CD8-positive, alpha-beta memory T cell (primary cell): ENCODE measurements around the gene ABCE1. TPM values are rescaled to one million over a fixed set of nuclear protein-coding genes. Genes with fewer than 3 reads are reported as not detected.

Source experiments
- CTCF ChIA-PET: fragments of 350-600 bp; sonication (Branson Sonifier 250); formaldehyde crosslinking; loops from one replicate; lab custom pipeline; 2021; ENCODE audit warnings: antibody characterized with exemption; lab: Charles Lee
- POLR2A ChIA-PET: fragments of 350-600 bp; sonication (Branson Sonifier 250); formaldehyde crosslinking; loops from one replicate; lab custom pipeline; 2021; ENCODE audit warnings: antibody characterized with exemption; lab: Charles Lee
- DNase-seq, 5 donors: peaks; one replicate each; pipeline versions ENCODE4 v3.0.0 to v3.0.0-alpha.2; 2020 to 2022; ENCODE audit warnings: mixed read lengths in 1 of 5
- H3K27ac ChIP-seq: one replicate; pipeline ENCODE4 v1.7.0; 2013; ENCODE audit warnings: low read depth, mild to moderate bottlenecking, low read length, moderate library complexity
- H3K27me3 ChIP-seq: 2 replicates; pipeline ENCODE4 v1.7.0; 2013; ENCODE audit warnings: low read length, mild to moderate bottlenecking; ENCODE audit not compliant: insufficient read depth, poor library complexity, severe bottlenecking
- H3K36me3 ChIP-seq: 2 replicates; pipeline ENCODE4 v1.7.0; 2013; ENCODE audit warnings: mild to moderate bottlenecking, low read length, moderate library complexity; ENCODE audit not compliant: insufficient read depth
- H3K4me1 ChIP-seq: 2 replicates; pipeline ENCODE4 v1.7.0; 2013; ENCODE audit warnings: mild to moderate bottlenecking, low read length, moderate library complexity; ENCODE audit not compliant: insufficient read depth
- H3K4me3 ChIP-seq: 2 replicates; pipeline ENCODE4 v1.7.0; 2013; ENCODE audit warnings: mild to moderate bottlenecking, low read length
- H3K9me3 ChIP-seq: 2 replicates; pipeline ENCODE4 v1.7.0; 2013; ENCODE audit warnings: mild to moderate bottlenecking, low read length
- H3K27ac Mint-ChIP-seq, 8 donors: one replicate each; pipeline ENCODE4 v1.8.0; 2020 to 2021; ENCODE audit warnings: mixed read lengths in 8 of 8, mild to moderate bottlenecking in 6 of 8, inconsistent platforms in 3 of 8, moderate library complexity in 3 of 8
- H3K27me3 Mint-ChIP-seq, 2 donors: one replicate each; pipeline ENCODE4 v1.8.0; 2020 to 2021; ENCODE audit warnings: mixed read lengths in 2 of 2, mild to moderate bottlenecking in 1 of 2, moderate library complexity in 1 of 2
- H3K36me3 Mint-ChIP-seq, 3 donors: one replicate each; pipeline ENCODE4 v1.8.0; 2020 to 2021; ENCODE audit warnings: mixed read lengths in 3 of 3, inconsistent platforms in 1 of 3, mild to moderate bottlenecking in 1 of 3
- H3K4me1 Mint-ChIP-seq, 3 donors: one replicate each; pipeline ENCODE4 v1.8.0; 2020 to 2021; ENCODE audit warnings: mixed read lengths in 3 of 3, inconsistent platforms in 1 of 3, mild to moderate bottlenecking in 1 of 3
- H3K4me3 Mint-ChIP-seq, 7 donors: one replicate each; pipeline ENCODE4 v1.8.0; 2020 to 2021; ENCODE audit warnings: mixed read lengths in 7 of 7, mild to moderate bottlenecking in 6 of 7, moderate library complexity in 4 of 7, inconsistent platforms in 2 of 7
- H3K9me3 Mint-ChIP-seq, 5 donors: one replicate each; pipeline ENCODE4 v1.8.0; 2020 to 2022; ENCODE audit warnings: mixed read lengths in 5 of 5, mild to moderate bottlenecking in 3 of 5, moderate library complexity in 2 of 5, inconsistent platforms in 1 of 5
- polyA plus RNA-seq: library from polyadenylated mRNA; unstranded; fragments of 300-500 nt; fragmentation: Illumina TruSeq; gene quantifications from one replicate; pipeline ENCODE4 v1.2.3, GENCODE V29; 2021
- total RNA-seq, 2 experiments: library from RNA; stranded (reverse); gene quantifications; one replicate each; pipeline ENCODE4 v1.2.3, GENCODE V29; 2021

The ABCE1 gene
- total and polyA plus RNA-seq, 3 experiments from 2014 or later: 59.7 to 179 (median 170) TPM

- Histone ChIP-seq H3K4me1 (peaks cover under 1% of the 10 kb centered on the region), H3K4me3 (no peak overlapping the region), H3K36me3 (peaks cover 18% of the 10 kb centered on the region), H3K9me3 (no peaks in the 10 kb centered on the region), H3K27me3 (no peaks in the 10 kb centered on the region), H3K27ac (no peak overlapping the region)
- Mint-ChIP-seq H3K4me3 (no peak overlapping the region), H3K9me3 (no peaks in the 10 kb centered on the region), H3K27ac (peak overlapping the region in 7 of 8 donors; percentile 3 to 84 (median 67)), H3K27me3 (no peaks in the 10 kb centered on the region), H3K36me3 (peaks cover 7 to 71% (median 27%) of the 10 kb centered on the region in 3 donors), H3K4me1 (peaks cover 37 to 58% (median 56%) of the 10 kb centered on the region in 3 donors)
- ChIA-PET POLR2A (no interaction called here), CTCF (no interaction called here)
- DNase-seq: no peak
Observed at GRCh38 chr4:145170223-145170622, 72.1 kb downstream of the ABCE1 start.

- Histone ChIP-seq H3K4me1 (peaks cover 17% of the 10 kb centered on the region), H3K27me3 (no peaks in the 10 kb centered on the region), H3K9me3 (no peaks in the 10 kb centered on the region), H3K4me3 (no peak overlapping the region), H3K36me3 (peaks cover 18% of the 10 kb centered on the region), H3K27ac (no peak overlapping the region)
- Mint-ChIP-seq H3K36me3 (peaks cover 7 to 59% (median 27%) of the 10 kb centered on the region in 3 donors), H3K27me3 (no peaks in the 10 kb centered on the region), H3K27ac (peak overlapping the region in 4 of 8 donors; percentile 21 to 78 (median 61)), H3K4me1 (peaks cover 38 to 72% (median 71%) of the 10 kb centered on the region in 3 donors), H3K9me3 (no peaks in the 10 kb centered on the region), H3K4me3 (peak overlapping the region in 2 of 7 donors; percentile 22 to 29)
- CTCF ChIA-PET: no interaction called here
- POLR2A ChIA-PET: no interaction called here
- no peak for DNase-seq
Observed at GRCh38 chr4:145171911-145172310, 73.8 kb downstream of the ABCE1 start.

- Histone ChIP-seq H3K9me3 (no peaks in the 10 kb centered on the region), H3K4me1 (peaks cover 35% of the 10 kb centered on the region), H3K27me3 (no peaks in the 10 kb centered on the region), H3K4me3 (peak overlapping the region; percentile 82), H3K36me3 (peaks cover 8% of the 10 kb centered on the region), H3K27ac (peak overlapping the region; percentile 90)
- no peaks in the 10 kb centered on the region for H3K9me3 Mint-ChIP-seq
- POLR2A ChIA-PET: interaction anchor here (3.2 kb wide), 1 partner anchor 78 kb away, joined by 18 read pairs; the partner anchor contains the start of genes ABCE1 and ANAPC10
- CTCF ChIA-PET: interaction anchor here (1.4 kb wide), 1 partner anchor 9 kb away, joined by 3 read pairs; no protein-coding TSS in a partner anchor
- peaks cover 51 to 73% (median 71%) of the 10 kb centered on the region in 3 donors for H3K4me1 Mint-ChIP-seq
- peaks cover 0 to 4% of the 10 kb centered on the region in 2 donors for H3K27me3 Mint-ChIP-seq
- H3K4me3 Mint-ChIP-seq: peak overlapping the region; percentile 89 to 98 (median 94)
- DNase-seq: peak in 2 of 5 donors; percentile 6 to 11
- peak overlapping the region; percentile 92 to 99 (median 98) for H3K27ac Mint-ChIP-seq
- peaks cover 7 to 39% (median 15%) of the 10 kb centered on the region in 3 donors for H3K36me3 Mint-ChIP-seq
Observed at GRCh38 chr4:145176641-145177432, 78.7 kb downstream of the ABCE1 start.

GRCh38 chr4:145177511-145177905 lies 79.4 kb downstream of the ABCE1 start:
- Mint-ChIP-seq H3K27me3 (peaks cover 0 to 4% of the 10 kb centered on the region in 2 donors), H3K4me3 (peak overlapping the region; percentile 89 to 98 (median 94)), H3K4me1 (peaks cover 49 to 74% (median 69%) of the 10 kb centered on the region in 3 donors), H3K9me3 (no peaks in the 10 kb centered on the region), H3K27ac (peak overlapping the region; percentile 92 to 99 (median 98)), H3K36me3 (peaks cover 7 to 34% (median 12%) of the 10 kb centered on the region in 3 donors)
- peaks cover 3% of the 10 kb centered on the region for H3K36me3 ChIP-seq
- no peaks in the 10 kb centered on the region for H3K27me3 ChIP-seq
- peak overlapping the region; percentile 82 for H3K4me3 ChIP-seq
- no peaks in the 10 kb centered on the region for H3K9me3 ChIP-seq
- H3K27ac ChIP-seq: peak overlapping the region; percentile 90
- POLR2A ChIA-PET: interaction anchor here (0.7 to 3.2 kb wide), 2 partner anchors 10 to 79 kb away, joined by 3 to 18 read pairs; partner anchors contain the start of genes ABCE1 and ANAPC10
- H3K4me1 ChIP-seq: peaks cover 35% of the 10 kb centered on the region
- no peak for DNase-seq
- CTCF ChIA-PET: interaction anchor here (1.4 kb wide), 1 partner anchor 10 kb away, joined by 3 read pairs; no protein-coding TSS in a partner anchor

GRCh38 chr4:145177906-145178538 lies 79.9 kb downstream of the ABCE1 start:
- POLR2A ChIA-PET: interaction anchor here (0.7 to 3.2 kb wide), 3 partner anchors 10 to 442 kb away, joined by 3 to 18 read pairs (median 5); partner anchors contain the start of genes ABCE1 and ANAPC10
- H3K36me3 Mint-ChIP-seq: peaks cover 7 to 30% (median 11%) of the 10 kb centered on the region in 3 donors
- peak overlapping the region; percentile 90 for H3K27ac ChIP-seq
- peak overlapping the region; percentile 92 to 99 (median 98) for H3K27ac Mint-ChIP-seq
- CTCF ChIA-PET: interaction anchor here (1.4 kb wide), 1 partner anchor 11 kb away, joined by 3 read pairs; no protein-coding TSS in a partner anchor
- peak overlapping the region; percentile 89 to 98 (median 94) for H3K4me3 Mint-ChIP-seq
- H3K4me1 ChIP-seq: peaks cover 35% of the 10 kb centered on the region
- no peaks in the 10 kb centered on the region for H3K9me3 ChIP-seq
- H3K27me3 Mint-ChIP-seq: peaks cover 0 to 4% of the 10 kb centered on the region in 2 donors
- H3K27me3 ChIP-seq: no peaks in the 10 kb centered on the region
- H3K36me3 ChIP-seq: peaks cover 3% of the 10 kb centered on the region
- peaks cover 45 to 69% (median 64%) of the 10 kb centered on the region in 3 donors for H3K4me1 Mint-ChIP-seq
- DNase-seq: peak in 2 of 5 donors; percentile 7 to 11
- H3K4me3 ChIP-seq: peak overlapping the region; percentile 82
- no peaks in the 10 kb centered on the region for H3K9me3 Mint-ChIP-seq

- H3K4me3 Mint-ChIP-seq: peak overlapping the region; percentile 89 to 98 (median 94)
- peaks cover 0 to 4% of the 10 kb centered on the region in 2 donors for H3K27me3 Mint-ChIP-seq
- Histone ChIP-seq H3K4me1 (peaks cover 35% of the 10 kb centered on the region), H3K36me3 (peaks cover 3% of the 10 kb centered on the region), H3K27me3 (no peaks in the 10 kb centered on the region), H3K4me3 (peak overlapping the region; percentile 82), H3K9me3 (no peaks in the 10 kb centered on the region), H3K27ac (peak overlapping the region; percentile 90)
- ChIA-PET CTCF (interaction anchor here (0.8 to 0.9 kb wide), 2 partner anchors 37 to 438 kb away, joined by 3 read pairs; no protein-coding TSS in a partner anchor), POLR2A (interaction anchor here (0.8 to 3.2 kb wide), 4 partner anchors 48 to 441 kb away, joined by 3 to 18 read pairs (median 8); partner anchors contain the start of genes ABCE1, ANAPC10 and MMAA)
- no peaks in the 10 kb centered on the region for H3K9me3 Mint-ChIP-seq
- H3K36me3 Mint-ChIP-seq: peaks cover 4 to 25% (median 8%) of the 10 kb centered on the region in 3 donors
- peaks cover 42 to 64% (median 59%) of the 10 kb centered on the region in 3 donors for H3K4me1 Mint-ChIP-seq
- H3K27ac Mint-ChIP-seq: peak overlapping the region; percentile 92 to 99 (median 98)
- DNase-seq: peak in 2 of 5 donors; percentile 28 to 43
Observed at GRCh38 chr4:145178740-145179280, 80.7 kb downstream of the ABCE1 start.
